ENCODE measurements around the gene ARMH3.

The ARMH3 gene

DNA sequence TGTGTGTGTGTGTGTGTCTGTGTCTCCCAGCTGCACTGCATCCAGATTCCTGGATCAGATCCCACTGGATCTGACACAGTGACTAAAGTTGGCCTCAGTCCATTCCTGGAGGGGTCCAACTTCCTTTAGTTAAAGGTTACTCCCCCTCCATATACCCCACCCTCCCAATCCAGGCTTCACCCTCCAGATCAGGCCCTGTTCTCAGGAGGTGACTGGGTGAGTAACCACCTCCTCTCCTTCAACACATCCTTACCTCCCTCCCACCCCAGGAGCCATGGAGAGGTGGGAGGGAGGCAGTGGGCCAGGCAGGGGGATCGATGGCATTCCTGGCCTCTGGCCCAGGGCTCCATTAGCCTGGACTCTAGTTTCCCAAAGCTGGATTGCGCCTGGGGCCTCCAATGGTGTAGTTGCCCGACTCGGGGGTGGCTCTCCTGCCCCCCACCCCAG, 223.6 kb downstream of the ARMH3 start:
- DNase-seq (ENCODE audit: low read depth in 2 of 2), result no peak

GRCh38 chr10:101831169-101831811, 224.7 kb downstream of the ARMH3 start:
- no peak for DNase-seq (ENCODE audit: low read depth in 2 of 2)

DNA sequence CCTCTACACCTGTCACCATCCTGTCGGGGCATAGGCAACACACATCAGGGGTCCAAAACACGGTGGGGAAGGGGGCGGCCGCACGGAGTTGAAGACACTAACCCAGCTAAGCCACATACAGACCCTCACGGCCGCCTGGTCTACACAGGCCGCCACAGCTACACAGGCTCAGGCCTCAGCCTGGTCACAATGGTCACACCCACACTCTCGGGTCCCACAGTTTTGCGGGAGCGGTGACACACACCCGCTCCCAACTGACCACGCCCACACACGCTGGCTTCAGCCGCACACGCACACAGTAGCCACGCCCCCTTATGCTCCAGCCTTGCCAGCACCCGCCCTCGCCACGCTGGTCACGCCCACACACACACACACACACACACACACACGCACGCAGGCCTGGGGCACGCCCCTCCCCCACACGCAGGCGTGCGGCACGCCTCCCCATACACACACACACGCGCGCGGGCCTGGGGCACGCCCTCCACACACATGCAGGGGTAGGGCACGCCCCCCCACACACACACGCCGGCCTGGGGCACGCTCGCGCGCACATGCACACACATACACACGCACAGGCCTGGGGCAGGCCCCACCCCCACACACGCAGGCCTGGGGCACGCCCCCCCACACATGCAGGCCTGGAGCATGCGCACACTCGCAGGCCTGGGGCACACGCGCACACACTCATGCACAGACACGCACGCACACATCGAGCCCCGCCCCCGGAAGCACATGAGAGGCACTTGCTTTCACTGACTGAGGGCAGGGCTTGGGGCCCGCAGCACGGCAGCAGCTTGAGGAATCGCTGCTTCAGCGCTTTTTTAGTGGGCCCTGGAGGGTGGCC, 225.4 kb downstream of the ARMH3 start:
- DNase-seq (ENCODE audit: low read depth in 2 of 2), result peak; percentile 77 to 85

- peak in 1 of 2 experiments; percentile 48 for DNase-seq (ENCODE audit: low read depth in 2 of 2)
Observed at GRCh38 chr10:101829561-101830315, 226.2 kb downstream of the ARMH3 start.

DNA sequence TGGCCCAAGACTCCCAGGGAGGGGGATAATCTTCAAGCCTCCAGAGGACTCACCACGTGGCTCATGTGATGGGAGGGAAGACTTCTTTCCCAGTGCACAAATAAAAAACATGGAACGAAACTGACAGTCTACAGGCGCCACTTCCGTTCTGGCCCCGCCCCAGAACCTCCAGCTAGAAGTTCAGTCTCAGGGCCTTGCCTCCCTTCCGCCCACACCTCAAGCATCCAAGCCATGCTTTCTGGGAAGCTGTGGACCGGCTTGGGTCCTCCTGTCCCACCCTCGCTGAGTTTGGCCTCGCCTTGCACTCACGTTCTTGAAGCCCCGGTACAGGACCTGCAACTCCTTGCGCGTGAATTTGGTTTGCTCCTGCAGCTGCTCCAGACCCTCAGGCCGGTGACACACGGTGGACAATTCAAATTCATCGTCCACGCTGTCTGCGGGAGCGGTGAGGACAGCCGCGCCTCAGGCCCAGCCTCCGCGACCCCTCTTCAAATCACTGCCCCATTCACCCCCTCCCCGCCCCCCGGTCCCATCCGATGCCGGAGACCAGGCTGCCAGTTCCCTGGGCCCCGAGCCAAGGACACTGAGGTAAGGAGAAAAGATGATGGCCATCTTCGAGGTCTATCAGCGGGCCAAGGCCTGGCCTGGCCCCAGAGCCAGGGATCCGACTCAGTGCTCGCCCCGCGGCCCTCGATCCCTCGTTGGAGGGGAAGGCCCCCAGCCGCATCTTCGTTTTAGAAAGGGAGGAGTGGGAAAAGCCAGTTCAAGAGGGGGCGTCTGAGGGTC, 227.0 kb downstream of the ARMH3 start:
- DNase-seq (ENCODE audit: low read depth in 2 of 2), result no peak

DNA sequence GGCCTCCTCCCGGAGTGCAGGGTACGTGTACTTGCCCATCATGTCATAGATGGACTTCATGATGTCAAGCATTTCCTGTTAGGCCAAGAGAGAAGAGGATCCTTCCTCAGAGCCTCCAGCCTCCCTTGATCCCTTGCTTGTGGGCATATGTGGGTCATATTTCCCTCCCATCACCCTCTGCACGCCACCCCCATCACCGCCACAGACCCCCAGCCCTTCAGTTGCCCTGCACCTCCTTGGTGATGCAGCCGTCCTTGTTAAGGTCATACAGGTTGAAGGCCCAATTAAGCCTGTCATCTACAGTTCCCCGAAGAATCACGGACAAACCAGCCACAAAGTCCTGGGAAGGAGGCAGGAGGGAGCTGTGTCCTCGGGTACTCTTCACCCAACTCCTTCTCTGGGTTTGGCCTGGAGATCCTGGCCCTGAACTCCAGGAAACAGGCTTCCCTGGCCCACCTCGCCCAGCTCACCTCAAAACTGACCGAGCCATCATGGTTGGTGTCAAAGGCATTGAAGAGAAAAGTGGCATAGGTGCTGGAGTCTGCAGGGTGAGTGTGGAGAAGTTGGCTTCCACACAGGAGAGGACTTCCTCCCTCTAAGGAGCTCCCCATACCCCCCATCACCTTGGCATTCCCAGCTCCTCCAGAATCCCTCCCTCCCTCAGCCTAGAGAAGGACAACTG, 227.9 kb downstream of the ARMH3 start:
- DNase-seq (ENCODE audit: low read depth in 2 of 2), result no peak

- DNase-seq (ENCODE audit: low read depth in 2 of 2), result no peak
Observed at GRCh38 chr10:101826852-101827434, 229.0 kb downstream of the ARMH3 start.

DNA sequence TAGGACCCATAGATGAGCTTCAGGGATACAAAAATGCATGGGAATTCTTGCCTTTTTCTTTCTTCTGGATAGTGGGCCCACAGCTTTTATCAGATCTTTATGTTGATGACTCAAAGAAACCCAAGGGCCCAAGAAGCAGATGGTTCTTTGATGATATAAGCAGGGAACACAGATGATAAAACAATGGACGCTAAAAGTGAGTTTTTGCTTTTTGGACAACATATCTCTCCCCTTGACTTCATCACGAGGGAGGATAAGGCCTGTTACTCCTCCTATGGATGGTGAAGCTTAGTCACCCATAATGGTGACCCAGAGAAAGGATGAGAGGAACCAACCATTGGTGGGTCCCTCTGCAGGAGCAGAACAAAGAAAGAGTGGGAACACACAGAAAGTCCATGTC, 231.2 kb downstream of the ARMH3 start:
- no peak for DNase-seq (ENCODE audit: low read depth in 2 of 2)

- no peak for DNase-seq (ENCODE audit: low read depth in 2 of 2)
Observed at GRCh38 chr10:101818872-101819633, 236.9 kb downstream of the ARMH3 start.

DNA sequence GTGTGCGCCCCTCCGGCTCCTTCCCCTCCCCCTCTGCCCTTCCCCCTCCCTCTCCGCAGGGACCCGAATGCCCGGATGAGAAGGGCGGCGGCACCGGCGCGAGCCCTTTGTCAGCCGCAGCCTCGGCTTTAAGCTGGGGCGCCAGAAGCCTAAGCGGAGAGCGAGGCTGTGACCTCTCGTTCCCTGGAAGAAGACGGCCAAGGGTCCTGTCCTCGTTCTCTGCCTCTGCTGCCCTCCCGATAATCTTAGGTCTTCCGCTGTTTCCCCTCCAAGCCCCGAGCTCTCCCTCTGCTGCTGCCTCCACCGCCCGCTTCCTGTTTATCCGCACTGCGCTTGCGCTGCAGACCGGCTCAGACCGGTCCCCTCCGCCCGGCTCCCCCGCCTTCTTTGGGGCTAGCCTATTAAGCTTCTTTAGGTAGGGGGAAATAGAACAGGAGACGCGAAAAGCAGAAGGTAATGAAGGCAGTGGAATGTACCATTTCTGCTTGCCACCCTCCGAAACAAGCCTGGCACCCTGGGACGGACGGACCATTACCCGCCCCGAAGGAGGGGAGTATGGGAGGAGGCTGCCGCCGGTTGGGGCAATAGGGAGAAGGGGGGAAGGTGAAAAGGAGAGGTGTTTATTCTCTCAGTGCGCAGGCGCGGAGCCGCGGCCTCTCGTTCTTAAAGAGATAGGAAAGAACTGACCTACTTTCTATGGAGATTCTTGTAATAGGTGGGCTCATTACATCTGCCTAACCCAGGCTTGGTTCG, 237.7 kb downstream of the ARMH3 start, which contains the start of gene OGA:
Gene OGA (minus strand): TSS at position 326 of the 753 bp plus-strand sequence. CDS start 422 bp downstream, outside the sequence.
- DNase-seq (ENCODE audit: low read depth in 2 of 2), result peak; percentile 93

GRCh38 chr10:101817337-101818118, 238.4 kb downstream of the ARMH3 start:
- peak in 1 of 2 experiments; percentile 28 for DNase-seq (ENCODE audit: low read depth in 2 of 2)

DNA sequence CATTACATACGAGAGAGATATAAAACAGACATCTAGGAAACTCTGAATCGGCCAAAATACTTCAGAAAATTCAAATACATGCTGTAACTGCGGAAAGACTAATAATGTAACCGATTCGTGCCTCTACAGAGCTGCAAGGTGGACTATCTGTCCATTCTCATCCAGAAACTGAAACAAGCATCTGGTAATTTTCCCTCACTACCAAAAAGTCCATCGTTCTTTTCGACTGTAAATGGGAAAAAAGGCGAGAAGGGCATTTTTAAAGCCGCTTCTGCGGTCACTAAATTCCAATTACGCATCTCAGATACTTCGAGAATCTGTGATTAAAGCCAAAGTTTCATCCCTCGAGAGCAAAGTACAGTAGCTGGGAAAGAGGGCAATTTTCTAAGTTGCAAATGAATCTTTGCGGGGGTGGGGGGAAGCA, 239.0 kb downstream of the ARMH3 start:
- DNase-seq (ENCODE audit: low read depth in 2 of 2), result no peak

GRCh38 chr10:101816376-101816775, 239.6 kb downstream of the ARMH3 start:
- DNase-seq (ENCODE audit: low read depth in 2 of 2), result no peak

GRCh38 chr10:101814466-101815071, 241.4 kb downstream of the ARMH3 start:
- no peak for DNase-seq (ENCODE audit: low read depth in 2 of 2)

DNA sequence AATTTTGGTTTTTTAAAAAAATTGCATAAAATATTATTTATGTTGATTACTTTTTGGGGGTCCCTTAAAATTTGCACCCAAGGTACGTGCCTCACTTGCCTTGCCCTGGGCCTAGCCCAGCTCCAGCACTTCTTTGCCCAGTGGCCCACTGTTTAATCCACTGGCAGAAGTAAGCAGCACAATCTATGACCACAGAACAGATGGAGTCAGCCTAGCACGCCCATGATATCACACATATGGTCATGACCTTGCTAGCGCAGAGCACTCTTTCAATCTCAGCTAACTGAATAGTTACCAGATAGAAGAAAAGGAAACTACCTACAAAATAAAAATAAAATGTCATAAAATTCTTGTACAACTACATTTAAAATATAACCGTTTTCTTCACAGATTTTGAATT, 243.4 kb downstream of the ARMH3 start:
- DNase-seq (ENCODE audit: low read depth in 2 of 2), result no peak

DNA sequence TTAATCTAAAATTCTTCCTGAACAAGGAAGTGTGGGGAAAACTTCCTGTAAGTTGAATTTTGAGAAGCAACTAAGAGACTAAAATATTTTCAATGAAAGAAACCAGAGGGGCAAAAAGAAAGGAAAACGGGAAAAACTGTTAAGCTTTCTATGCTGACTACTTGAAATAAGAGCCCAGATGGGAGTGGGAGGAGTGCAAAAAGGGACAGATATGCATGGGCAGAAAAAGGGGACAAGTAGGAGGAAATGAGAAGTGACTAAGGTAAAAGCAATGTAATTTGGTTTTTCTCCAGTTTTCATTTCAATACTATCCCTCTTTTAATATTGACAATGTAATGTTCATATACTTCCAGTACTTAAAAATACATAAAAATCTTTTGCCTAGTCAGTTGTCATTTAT, 248.8 kb downstream of the ARMH3 start:
- DNase-seq (ENCODE audit: low read depth in 2 of 2), result no peak

- DNase-seq (ENCODE audit: low read depth in 2 of 2), result no peak
Observed at GRCh38 chr10:101803511-101803910, 252.5 kb downstream of the ARMH3 start.
